Activated CD8-positive, alpha-beta T cell treated with anti-CD3 and anti-CD28 coated beads, Interleukin-2, amount 10 ng/mL, durations not matched to agents 7 days and 5 days (primary cell): ENCODE measurements around the gene RPL39L. TPM values are rescaled to one million over a fixed set of nuclear protein-coding genes. Genes with fewer than 3 reads are reported as not detected.

Experiments
- ATAC-seq: fragments of 150-1000 bp; cut with Tn5 transposase; one replicate; pipeline ENCODE4 v1.10.0; 2021; ENCODE audit warnings: moderate library complexity
- CTCF ChIA-PET: fragments of 350-600 bp; sonication (Branson Sonifier 250); formaldehyde crosslinking; loops from one replicate; lab custom pipeline; 2021; ENCODE audit warnings: antibody characterized with exemption; lab: Charles Lee
- POLR2A ChIA-PET: fragments of 350-600 bp; sonication (Branson Sonifier 250); formaldehyde crosslinking; loops from one replicate; lab custom pipeline; 2021; ENCODE audit warnings: antibody characterized with exemption; lab: Charles Lee
- DNase-seq: peaks from one replicate; pipeline ENCODE4 v3.0.0-alpha.2; 2020
- H3K27ac Mint-ChIP-seq: one replicate; pipeline ENCODE4 v1.8.0; 2021; ENCODE audit warnings: mild to moderate bottlenecking, mixed read lengths
- H3K27me3 Mint-ChIP-seq: one replicate; pipeline ENCODE4 v1.8.0; 2021; ENCODE audit warnings: low read depth, mixed read lengths
- H3K36me3 Mint-ChIP-seq: one replicate; pipeline ENCODE4 v1.8.0; 2021; ENCODE audit warnings: low read depth, mixed read lengths
- H3K4me1 Mint-ChIP-seq: one replicate; pipeline ENCODE4 v1.8.0; 2021; ENCODE audit warnings: low read depth, mixed read lengths
- H3K4me3 Mint-ChIP-seq: one replicate; pipeline ENCODE4 v1.8.0; 2021; ENCODE audit warnings: mild to moderate bottlenecking, mixed read lengths
- H3K9me3 Mint-ChIP-seq: one replicate; pipeline ENCODE4 v1.8.0; 2022; ENCODE audit warnings: mixed read lengths; ENCODE audit not compliant: insufficient read depth
- total RNA-seq, 2 experiments: library from RNA; stranded (reverse); gene quantifications; one replicate each; pipeline ENCODE4 v1.2.3, GENCODE V29; 2021

The RPL39L gene
- total RNA-seq, 2 experiments from 2014 or later: 21.1 to 23.5 TPM

GRCh38 chr3:187169231-187169960 is 30.1 kb upstream of the RPL39L start:
- ATAC-seq: no peak
- H3K9me3 Mint-ChIP-seq: no peaks in the 10 kb centered on the region
- ChIA-PET CTCF (interaction anchor here (1.1 to 1.4 kb wide), 2 partner anchors 16 to 56 kb away, joined by 3 to 7 read pairs; no protein-coding TSS in a partner anchor), POLR2A (no interaction called here)
- no peak overlapping the region for H3K27ac Mint-ChIP-seq
- peaks cover 31% of the 10 kb centered on the region for H3K27me3 Mint-ChIP-seq
- DNase-seq: no peak
- no peak overlapping the region for H3K4me3 Mint-ChIP-seq
- H3K4me1 Mint-ChIP-seq: peaks cover 8% of the 10 kb centered on the region
- no peaks in the 10 kb centered on the region for H3K36me3 Mint-ChIP-seq

- Mint-ChIP-seq H3K9me3 (no peaks in the 10 kb centered on the region), H3K4me3 (no peak overlapping the region), H3K27ac (no peak overlapping the region), H3K36me3 (no peaks in the 10 kb centered on the region), H3K4me1 (peaks cover 8% of the 10 kb centered on the region), H3K27me3 (peaks cover 27% of the 10 kb centered on the region)
- ChIA-PET POLR2A (no interaction called here), CTCF (interaction anchor here (0.9 to 9.7 kb wide), 5 partner anchors 18 to 319 kb away, joined by 3 to 176 read pairs (median 7); partner anchors contain the start of gene RPL39L)
- DNase-seq: no peak
- ATAC-seq: no peak
Measured at GRCh38 chr3:187167777-187168176, 28.5 kb upstream of the RPL39L start.

GRCh38 chr3:187166750-187167149 is 27.5 kb upstream of the RPL39L start:
- H3K27ac Mint-ChIP-seq: no peak overlapping the region
- ATAC-seq: no peak
- no peak for DNase-seq
- H3K27me3 Mint-ChIP-seq: peaks cover 25% of the 10 kb centered on the region
- ChIA-PET CTCF (interaction anchor here (0.6 to 9.7 kb wide), 6 partner anchors 17 to 317 kb away, joined by 3 to 176 read pairs (median 26); partner anchors contain the start of gene RPL39L), POLR2A (interaction anchor here (0.6 kb wide), 1 partner anchor 26 kb away, joined by 3 read pairs; no protein-coding TSS in a partner anchor)
- H3K4me1 Mint-ChIP-seq: peaks cover 8% of the 10 kb centered on the region
- H3K36me3 Mint-ChIP-seq: no peaks in the 10 kb centered on the region
- H3K4me3 Mint-ChIP-seq: no peak overlapping the region
- no peaks in the 10 kb centered on the region for H3K9me3 Mint-ChIP-seq

- Mint-ChIP-seq H3K4me1 (peaks cover 5% of the 10 kb centered on the region), H3K36me3 (no peaks in the 10 kb centered on the region), H3K9me3 (no peaks in the 10 kb centered on the region), H3K4me3 (no peak overlapping the region), H3K27me3 (peaks cover 36% of the 10 kb centered on the region), H3K27ac (no peak overlapping the region)
- CTCF ChIA-PET: interaction anchor here (0.6 to 9.7 kb wide), 47 partner anchors 9 to 613 kb away, joined by 3 to 176 read pairs (median 4); partner anchors contain the start of gene RPL39L
- peak; percentile 47 for ATAC-seq
- DNase-seq: peak; percentile 63
- POLR2A ChIA-PET: interaction anchor here (0.6 to 1.2 kb wide), 3 partner anchors 24 to 313 kb away, joined by 3 to 5 read pairs (median 3); no protein-coding TSS in a partner anchor
Measured at GRCh38 chr3:187165144-187165543, 25.8 kb upstream of the RPL39L start.

- Mint-ChIP-seq H3K4me1 (peaks cover 3% of the 10 kb centered on the region), H3K36me3 (no peaks in the 10 kb centered on the region), H3K4me3 (no peak overlapping the region), H3K9me3 (no peaks in the 10 kb centered on the region), H3K27me3 (peaks cover 26% of the 10 kb centered on the region), H3K27ac (no peak overlapping the region)
- ChIA-PET POLR2A (no interaction called here), CTCF (interaction anchor here (0.9 to 9.7 kb wide), 5 partner anchors 11 to 545 kb away, joined by 4 to 176 read pairs (median 56); partner anchors contain the start of gene RPL39L)
- DNase-seq (no peak), ATAC-seq (no peak)
Measured at GRCh38 chr3:187162265-187162953, 23.1 kb upstream of the RPL39L start.

GRCh38 chr3:187161556-187161955 is 22.3 kb upstream of the RPL39L start:
- CTCF ChIA-PET: interaction anchor here (1.2 to 9.7 kb wide), 4 partner anchors 11 to 518 kb away, joined by 3 to 96 read pairs (median 19); partner anchors contain the start of gene RPL39L
- DNase-seq: no peak
- POLR2A ChIA-PET: no interaction called here
- no peak for ATAC-seq
- Mint-ChIP-seq H3K27me3 (peaks cover 22% of the 10 kb centered on the region), H3K27ac (no peak overlapping the region), H3K36me3 (no peaks in the 10 kb centered on the region), H3K9me3 (no peaks in the 10 kb centered on the region), H3K4me1 (peaks cover 3% of the 10 kb centered on the region), H3K4me3 (no peak overlapping the region)

- Mint-ChIP-seq H3K9me3 (peaks cover 7% of the 10 kb centered on the region), H3K4me1 (peaks cover 3% of the 10 kb centered on the region), H3K27ac (no peak overlapping the region), H3K4me3 (no peak overlapping the region), H3K36me3 (peaks cover 6% of the 10 kb centered on the region), H3K27me3 (peaks cover 37% of the 10 kb centered on the region)
- ChIA-PET POLR2A (interaction anchor here (1.1 to 1.5 kb wide), 2 partner anchors 11 to 38 kb away, joined by 3 to 8 read pairs; partner anchors contain the start of gene RPL39L), CTCF (interaction anchor here (0.7 to 6.3 kb wide), 21 partner anchors 10 to 312 kb away, joined by 3 to 96 read pairs (median 4); partner anchors contain the start of gene RPL39L)
- ATAC-seq (peak; percentile 64), DNase-seq (peak; percentile 71)
Measured at GRCh38 chr3:187150599-187150998, 11.3 kb upstream of the RPL39L start.

GRCh38 chr3:187150186-187150585 is 10.9 kb upstream of the RPL39L start:
- Mint-ChIP-seq H3K36me3 (peaks cover 8% of the 10 kb centered on the region), H3K4me3 (no peak overlapping the region), H3K27ac (no peak overlapping the region), H3K4me1 (peaks cover 3% of the 10 kb centered on the region), H3K27me3 (peaks cover 34% of the 10 kb centered on the region), H3K9me3 (peaks cover 11% of the 10 kb centered on the region)
- DNase-seq: no peak
- ChIA-PET CTCF (interaction anchor here (0.7 to 6.3 kb wide), 20 partner anchors 10 to 311 kb away, joined by 3 to 96 read pairs (median 4); partner anchors contain the start of gene RPL39L), POLR2A (interaction anchor here (1.1 to 1.5 kb wide), 2 partner anchors 11 to 38 kb away, joined by 3 to 8 read pairs; partner anchors contain the start of gene RPL39L)
- ATAC-seq: peak; percentile 23

- DNase-seq (no peak), ATAC-seq (no peak)
- H3K27me3 Mint-ChIP-seq: peaks cover 3% of the 10 kb centered on the region
- no peak overlapping the region for H3K4me3 Mint-ChIP-seq
- H3K36me3 Mint-ChIP-seq: peaks cover 23% of the 10 kb centered on the region
- peaks cover 3% of the 10 kb centered on the region for H3K4me1 Mint-ChIP-seq
- POLR2A ChIA-PET: no interaction called here
- peaks cover 32% of the 10 kb centered on the region for H3K9me3 Mint-ChIP-seq
- CTCF ChIA-PET: no interaction called here
- H3K27ac Mint-ChIP-seq: no peak overlapping the region
Measured at GRCh38 chr3:187146389-187146788, 7.1 kb upstream of the RPL39L start.

- Mint-ChIP-seq H3K27me3 (no peaks in the 10 kb centered on the region), H3K4me3 (no peak overlapping the region), H3K36me3 (peaks cover 23% of the 10 kb centered on the region), H3K9me3 (peaks cover 32% of the 10 kb centered on the region), H3K27ac (no peak overlapping the region), H3K4me1 (no peaks in the 10 kb centered on the region)
- no peak for DNase-seq
- POLR2A ChIA-PET: no interaction called here
- ATAC-seq: no peak
- CTCF ChIA-PET: no interaction called here
Measured at GRCh38 chr3:187145149-187145895, 6.0 kb upstream of the RPL39L start.

- H3K27ac Mint-ChIP-seq: peak overlapping the region; percentile 98
- POLR2A ChIA-PET: interaction anchor here (0.5 to 1.7 kb wide), 13 partner anchors 10 to 356 kb away, joined by 3 to 19 read pairs (median 4); partner anchors contain the start of gene EIF4A2
Measured at GRCh38 chr3:187139895-187140253, 578 bp upstream of the RPL39L start.

More at GRCh38 chr3:187139895-187140253, 578 bp upstream of the RPL39L start:
- peaks cover 28% of the 10 kb centered on the region for H3K9me3 Mint-ChIP-seq
- CTCF ChIA-PET: interaction anchor here (0.8 to 8.9 kb wide), 47 partner anchors 10 to 525 kb away, joined by 3 to 100 read pairs (median 4); no protein-coding TSS in a partner anchor
- ATAC-seq: no peak
- DNase-seq: no peak
- peaks cover 39% of the 10 kb centered on the region for H3K36me3 Mint-ChIP-seq
- no peaks in the 10 kb centered on the region for H3K27me3 Mint-ChIP-seq
- H3K4me3 Mint-ChIP-seq: peak overlapping the region; percentile 91
- peaks cover 24% of the 10 kb centered on the region for H3K4me1 Mint-ChIP-seq
